Epithelial cell of esophagus (primary cell): ENCODE measurements around the gene CD59.

Experiments used
- DNase-seq: peaks from one replicate; pipeline ENCODE4 v3.0.0; 2010; ENCODE audit warnings: low read depth
- H3K4me3 ChIP-seq: 2 replicates; pipeline ENCODE4 v1.5.1; 2011; ENCODE audit warnings: mild to moderate bottlenecking, low read length, control low read depth
- TF ChIP-seq, protein P1 (sequence below): IDR thresholded peaks from 2 replicates; pipeline ENCODE4 v1.5.1; 2011; ENCODE audit warnings: low read depth, mild to moderate bottlenecking, low read length, control low read depth, inconsistent platforms; ENCODE audit not compliant: insufficient read depth; ENCODE audit errors: missing control alignments

Gene CD59

DNA sequence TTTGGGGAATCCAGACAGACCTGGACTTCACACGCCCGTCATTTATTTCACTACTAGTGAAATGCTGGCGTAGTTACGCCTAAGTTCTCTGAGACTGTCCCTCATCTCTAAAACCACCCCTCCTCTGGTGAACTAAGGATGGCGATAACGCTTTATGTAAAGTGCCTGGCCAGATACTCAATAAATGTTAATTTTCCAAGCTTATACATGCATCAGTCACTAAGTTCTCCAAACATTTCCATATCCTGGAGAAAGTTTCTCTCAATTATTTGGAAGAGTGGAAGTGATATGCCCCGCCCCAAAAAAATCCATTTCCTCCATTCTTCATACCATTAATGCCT lies 39.2 kb upstream of the CD59 start:
- no peak overlapping the region for H3K4me3 ChIP-seq
- DNase-seq = no peak
- TF ChIP-seq, protein P1, sequence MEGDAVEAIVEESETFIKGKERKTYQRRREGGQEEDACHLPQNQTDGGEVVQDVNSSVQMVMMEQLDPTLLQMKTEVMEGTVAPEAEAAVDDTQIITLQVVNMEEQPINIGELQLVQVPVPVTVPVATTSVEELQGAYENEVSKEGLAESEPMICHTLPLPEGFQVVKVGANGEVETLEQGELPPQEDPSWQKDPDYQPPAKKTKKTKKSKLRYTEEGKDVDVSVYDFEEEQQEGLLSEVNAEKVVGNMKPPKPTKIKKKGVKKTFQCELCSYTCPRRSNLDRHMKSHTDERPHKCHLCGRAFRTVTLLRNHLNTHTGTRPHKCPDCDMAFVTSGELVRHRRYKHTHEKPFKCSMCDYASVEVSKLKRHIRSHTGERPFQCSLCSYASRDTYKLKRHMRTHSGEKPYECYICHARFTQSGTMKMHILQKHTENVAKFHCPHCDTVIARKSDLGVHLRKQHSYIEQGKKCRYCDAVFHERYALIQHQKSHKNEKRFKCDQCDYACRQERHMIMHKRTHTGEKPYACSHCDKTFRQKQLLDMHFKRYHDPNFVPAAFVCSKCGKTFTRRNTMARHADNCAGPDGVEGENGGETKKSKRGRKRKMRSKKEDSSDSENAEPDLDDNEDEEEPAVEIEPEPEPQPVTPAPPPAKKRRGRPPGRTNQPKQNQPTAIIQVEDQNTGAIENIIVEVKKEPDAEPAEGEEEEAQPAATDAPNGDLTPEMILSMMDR = no peak

DNA sequence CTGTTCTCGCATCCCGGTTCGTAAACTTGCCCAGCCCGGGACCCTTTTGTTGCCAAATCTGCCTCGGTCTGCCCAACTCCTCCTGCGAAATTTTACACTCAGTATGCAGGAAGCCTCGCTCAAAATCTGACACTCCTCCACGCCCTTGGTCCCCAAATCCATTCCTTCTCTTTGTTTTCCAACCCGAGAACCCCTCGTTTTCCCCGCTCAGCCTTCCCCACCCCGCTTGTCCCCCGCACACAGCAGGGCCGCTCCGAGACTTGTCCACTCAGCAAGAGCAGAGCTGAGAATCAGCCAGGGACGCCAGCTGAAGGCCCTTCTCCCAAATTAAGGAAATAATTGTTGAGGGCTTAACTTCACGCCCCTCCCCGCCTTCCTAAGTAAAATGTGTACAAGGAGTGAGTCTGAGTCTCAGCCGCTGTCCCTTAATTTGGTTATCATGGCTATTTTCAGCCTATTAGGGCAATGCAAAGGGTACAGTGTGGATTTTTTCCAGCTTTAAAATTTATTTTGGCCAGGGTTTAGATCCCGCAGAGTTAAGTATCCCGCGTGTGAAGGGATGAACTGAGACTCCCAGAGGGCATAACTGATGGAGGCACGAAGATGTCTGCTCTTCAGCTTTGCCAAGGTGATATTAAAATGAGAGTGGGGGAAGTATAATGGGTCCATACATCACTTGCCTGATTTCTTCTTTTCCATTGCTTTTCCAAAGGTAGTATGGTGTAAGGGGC lies 38.7 kb upstream of the CD59 start:
- TF ChIP-seq, protein P1 = no peak
- H3K4me3 ChIP-seq = peak overlapping the region; percentile 77
- no peak for DNase-seq

DNA sequence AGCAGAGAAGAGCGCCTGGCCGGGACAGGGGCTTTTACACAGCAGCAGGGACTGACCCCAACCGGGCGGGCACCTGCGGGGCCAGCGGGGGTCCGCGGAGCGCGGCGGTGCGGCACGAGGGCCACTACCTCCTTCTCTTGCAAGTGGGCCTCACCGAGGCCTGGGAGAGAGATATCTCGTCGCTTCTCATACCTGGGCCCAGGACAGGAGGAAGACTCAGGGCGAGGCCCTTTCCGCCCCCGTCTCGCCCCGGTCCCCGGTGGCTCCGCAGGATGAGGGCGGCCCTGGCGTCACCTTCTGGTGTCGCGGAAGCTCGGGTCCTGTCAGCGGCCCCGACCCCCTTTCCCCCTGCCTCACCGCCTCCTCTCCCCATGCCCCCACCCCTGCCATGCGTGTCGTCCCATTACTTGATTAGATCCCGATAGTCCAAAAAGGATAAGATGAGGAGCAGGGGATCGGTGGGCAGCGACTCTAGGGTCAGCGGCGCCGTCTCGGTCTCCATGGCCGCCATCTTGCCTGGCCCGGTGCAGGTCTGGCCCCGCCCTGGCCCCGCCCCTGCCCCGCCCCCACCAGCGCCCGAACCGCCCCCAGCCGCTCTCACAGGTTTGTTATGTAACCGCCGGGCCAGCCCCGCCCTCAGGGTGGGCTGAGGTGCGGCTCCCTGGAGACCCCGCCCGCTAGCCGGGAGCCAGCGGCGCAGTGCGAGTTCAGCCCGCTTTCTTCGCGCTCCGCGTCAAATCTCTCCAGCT lies 37.9 kb upstream of the CD59 start, which contains the start of gene FBXO3:
FBXO3 (minus strand) TSS at position 534 of the 749 bp plus-strand sequence; CDS start at position 511, 23 bp downstream.
- TF ChIP-seq, protein P1 = no peak
- peak within 1 kb of the TSS; percentile 77 for H3K4me3 ChIP-seq
- peak; percentile 88 for DNase-seq

DNA sequence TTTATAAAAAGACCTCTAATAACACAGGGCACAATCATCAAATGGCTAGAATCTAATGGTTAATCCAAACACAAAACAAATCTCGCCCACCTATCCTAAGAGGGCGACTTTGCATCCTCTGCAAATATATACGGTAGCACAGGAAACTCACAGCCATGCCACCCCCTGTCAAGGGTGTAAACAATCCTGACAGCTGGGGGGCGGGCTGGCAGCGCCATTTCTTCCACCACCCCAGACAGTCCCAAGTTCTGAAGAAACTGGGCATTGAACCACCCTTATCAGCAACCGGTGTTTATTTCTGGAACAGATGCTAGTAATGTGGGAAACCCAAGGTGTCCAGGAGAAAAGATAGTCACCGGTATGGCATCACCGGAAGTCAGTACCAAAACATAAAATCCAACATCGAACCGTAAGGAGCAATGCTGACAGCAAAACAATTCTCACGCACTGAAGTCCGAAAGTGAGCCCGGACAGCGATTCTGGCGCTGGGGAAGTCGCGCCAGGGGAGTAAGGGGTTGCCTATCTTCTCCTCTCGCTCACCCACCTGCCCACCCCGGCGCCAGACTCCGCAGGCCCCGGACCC lies 37.3 kb upstream of the CD59 start:
- TF ChIP-seq, protein P1 = peak; percentile 6
- peak; percentile 38 for DNase-seq
- H3K4me3 ChIP-seq = peak overlapping the region; percentile 77

DNA sequence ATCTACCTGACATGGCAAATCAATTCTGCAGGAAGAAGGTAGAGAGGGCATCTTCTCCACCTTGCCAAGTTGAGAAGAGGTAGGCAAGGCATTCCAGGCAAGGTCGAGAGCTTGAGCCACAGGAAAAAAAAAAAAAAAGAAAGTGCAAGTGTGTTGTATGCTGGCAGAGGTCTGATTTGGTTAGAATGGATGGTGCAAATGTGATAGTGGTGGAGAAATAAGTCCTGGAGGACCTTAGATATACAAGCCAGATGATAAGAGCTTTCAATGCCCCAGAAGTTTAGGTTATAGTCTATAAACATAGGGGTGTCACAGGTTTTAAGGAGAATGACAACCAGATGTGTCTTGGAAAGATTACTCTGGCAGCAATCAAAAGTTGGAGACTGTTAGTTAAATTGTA lies 36.6 kb upstream of the CD59 start:
- TF ChIP-seq, protein P1 = no peak
- no peak for DNase-seq
- no peak overlapping the region for H3K4me3 ChIP-seq

DNA sequence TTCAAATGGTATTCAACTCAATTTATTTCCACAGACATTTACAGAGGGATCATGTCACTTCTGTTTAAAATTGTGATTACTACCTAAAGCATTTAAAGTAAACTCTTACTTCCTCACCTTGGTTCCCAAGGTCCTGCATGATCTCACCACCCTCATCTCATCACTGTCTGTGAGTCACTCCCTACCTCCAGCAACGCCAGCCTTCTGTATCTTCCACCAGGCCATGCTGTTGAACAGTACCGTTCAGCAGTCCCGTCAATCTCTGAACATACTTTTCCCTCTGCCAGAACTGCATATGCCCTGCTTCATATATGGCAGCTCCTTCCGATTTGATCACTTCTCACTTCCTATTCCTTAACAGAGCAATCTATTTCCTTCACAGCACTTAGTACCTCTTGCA lies 36.1 kb upstream of the CD59 start:
- DNase-seq = peak; percentile 96
- TF ChIP-seq, protein P1 = peak; percentile 22
- no peak overlapping the region for H3K4me3 ChIP-seq
